ENCODE results near the gene STARD4.

- TF ChIP-seq CTCF (IDR thresholded peaks at IDR 0.05) = no peak
- no peak for TF ChIP-seq POLR2A (IDR thresholded peaks at IDR 0.05)
Measured at GRCh38 chr5:111509119-111509518, 3.2 kb downstream of the STARD4 start.

Measured in body of pancreas (tissue), 4 donors.